ENCODE data around the gene ILKAP. TPM values are rescaled to one million over a fixed set of nuclear protein-coding genes. Genes with fewer than 3 reads are reported as not detected.
A peak's percentile ranks its signal among the peaks of the same experiment; 100 is the strongest.

Gene ILKAP
- total RNA-seq, result 62.6 TPM

GRCh38 chr2:238203094-238203972, at the start of gene ILKAP:
TSS of gene ILKAP (minus strand) at chr2:238203695. CDS start at chr2:238203553, 142 bp downstream.
- intact Hi-C loops (cut with DNase I), result no loop called here
- DNase-seq (ENCODE audit: extremely low spot score in 2 of 2), result no peak
- H3K9me3 ChIP-seq, result no peaks in the 10 kb centered on the region
- H3K36me3 ChIP-seq, result no peaks in the 10 kb centered on the region
- TF ChIP-seq POLR2AphosphoS5 (IDR thresholded peaks at IDR 0.05; ENCODE audit: insufficient read depth in 1 of 2, low read depth in 1 of 2), result peak in 1 of 2 donors; percentile 73
- TF ChIP-seq POLR2A (IDR thresholded peaks at IDR 0.05), result peak in 1 of 2 donors; percentile 75
- TF ChIP-seq CTCF (IDR thresholded peaks at IDR 0.05), result no peak
- H3K27me3 ChIP-seq, result no peaks in the 10 kb centered on the region
- peak within 1 kb of the TSS; percentile 85 for H3K27ac ChIP-seq
- H3K4me3 ChIP-seq, result peak within 1 kb of the TSS; percentile 74 to 83
- H3K4me1 ChIP-seq, result peaks cover 40% of the 10 kb centered on the region

DNA sequence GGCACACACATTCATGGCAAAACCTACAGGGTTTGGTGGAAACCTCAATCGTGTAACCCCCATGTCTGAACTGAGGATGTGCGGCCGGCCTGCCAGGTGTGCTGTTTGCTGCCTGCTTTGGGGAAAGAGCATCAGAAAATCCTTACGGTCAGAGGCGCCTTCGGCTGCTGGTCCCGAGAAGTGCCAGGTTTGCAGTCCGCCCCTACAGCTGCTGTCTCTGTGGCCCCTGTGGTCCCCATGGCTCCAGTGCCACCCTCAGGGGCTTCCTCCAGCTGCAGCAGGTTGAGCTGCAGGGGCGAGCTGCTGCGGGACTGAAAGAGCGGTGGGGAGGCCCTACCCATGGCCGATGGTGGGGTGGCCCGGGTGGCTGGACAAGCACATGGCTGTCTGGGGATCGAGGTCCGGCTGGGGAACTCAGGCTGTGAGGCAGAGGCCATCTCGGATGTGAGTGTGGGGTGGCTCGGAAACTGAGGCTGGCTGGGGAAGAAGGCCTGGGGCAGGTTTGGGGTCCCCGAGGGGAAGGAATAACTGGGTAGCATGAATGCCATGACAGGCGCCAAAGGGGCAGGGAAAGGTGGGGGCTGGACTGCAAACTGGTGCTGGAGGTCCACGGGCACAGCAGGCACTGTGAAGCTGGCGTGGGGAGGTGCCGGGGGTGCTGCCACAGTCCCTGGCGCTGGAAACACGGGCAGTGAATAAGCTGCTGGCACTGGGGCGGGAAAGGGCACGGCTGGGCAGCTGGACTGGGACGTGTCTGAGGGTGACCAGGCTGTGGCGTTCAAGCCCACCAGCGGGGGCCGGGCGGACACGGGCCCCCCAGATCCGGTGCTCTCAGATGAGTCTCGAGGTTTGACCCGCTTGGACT, 49.5 kb upstream of the ILKAP start:
- no peaks in the 10 kb centered on the region for H3K27me3 ChIP-seq
- no peak for DNase-seq (ENCODE audit: extremely low spot score in 2 of 2)
- H3K4me3 ChIP-seq, result no peak overlapping the region
- no peaks in the 10 kb centered on the region for H3K9me3 ChIP-seq
- intact Hi-C loops (cut with DNase I), result no loop called here
- H3K27ac ChIP-seq, result no peak overlapping the region
- TF ChIP-seq CTCF (IDR thresholded peaks at IDR 0.05), result no peak
- TF ChIP-seq POLR2AphosphoS5 (IDR thresholded peaks at IDR 0.05; ENCODE audit: insufficient read depth in 1 of 2, low read depth in 1 of 2), result no peak
- TF ChIP-seq POLR2A (IDR thresholded peaks at IDR 0.05), result no peak
- H3K4me1 ChIP-seq, result no peaks in the 10 kb centered on the region
- peaks cover 0 to 89% of the 10 kb centered on the region in 2 donors for H3K36me3 ChIP-seq

DNA sequence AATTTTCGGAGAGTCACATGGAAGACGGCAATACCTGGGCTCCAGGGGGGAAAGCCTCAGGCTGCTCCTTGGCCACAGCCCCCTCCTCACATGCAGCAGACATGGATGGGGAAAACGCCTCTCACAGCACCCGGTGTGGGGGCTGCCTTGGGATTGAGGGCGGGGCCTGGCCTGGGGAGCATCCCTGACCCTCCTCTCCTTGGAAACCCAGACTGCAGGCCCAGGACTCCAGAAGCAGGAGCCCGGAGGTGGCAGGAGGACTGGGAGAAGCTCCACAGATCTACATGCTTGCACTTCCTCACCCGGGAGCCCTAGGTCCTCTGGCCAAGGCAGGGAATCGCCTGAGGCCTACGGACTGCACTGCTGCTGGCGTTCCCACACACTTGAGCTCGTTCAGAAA, 48.5 kb upstream of the ILKAP start:
- intact Hi-C loops (cut with DNase I), result no loop called here

GRCh38 chr2:238251331-238251730, 47.8 kb upstream of the ILKAP start:
- H3K9me3 ChIP-seq, result no peaks in the 10 kb centered on the region
- H3K27me3 ChIP-seq, result no peaks in the 10 kb centered on the region
- H3K4me1 ChIP-seq, result no peaks in the 10 kb centered on the region
- no peak overlapping the region for H3K4me3 ChIP-seq
- DNase-seq (ENCODE audit: extremely low spot score in 2 of 2), result no peak
- H3K27ac ChIP-seq, result no peak overlapping the region
- intact Hi-C loops (cut with DNase I), result no loop called here
- peaks cover 0 to 76% of the 10 kb centered on the region in 2 donors for H3K36me3 ChIP-seq
- no peak for TF ChIP-seq POLR2AphosphoS5 (IDR thresholded peaks at IDR 0.05; ENCODE audit: insufficient read depth in 1 of 2, low read depth in 1 of 2)
- no peak for TF ChIP-seq CTCF (IDR thresholded peaks at IDR 0.05)
- no peak for TF ChIP-seq POLR2A (IDR thresholded peaks at IDR 0.05)

More for the DNA sequence above, 48.5 kb upstream of the ILKAP start:
- H3K36me3 ChIP-seq, result peaks cover 0 to 79% of the 10 kb centered on the region in 2 donors
- H3K27ac ChIP-seq, result no peak overlapping the region
- no peak overlapping the region for H3K4me3 ChIP-seq
- no peak for DNase-seq (ENCODE audit: extremely low spot score in 2 of 2)
- TF ChIP-seq POLR2A (IDR thresholded peaks at IDR 0.05), result no peak
- no peak for TF ChIP-seq POLR2AphosphoS5 (IDR thresholded peaks at IDR 0.05; ENCODE audit: insufficient read depth in 1 of 2, low read depth in 1 of 2)
- TF ChIP-seq CTCF (IDR thresholded peaks at IDR 0.05), result no peak
- no peaks in the 10 kb centered on the region for H3K9me3 ChIP-seq
- H3K27me3 ChIP-seq, result no peaks in the 10 kb centered on the region
- no peaks in the 10 kb centered on the region for H3K4me1 ChIP-seq
